Endothelial cell of umbilical vein (primary cell): ENCODE measurements around the gene LMX1A.

ENCODE experiments used
- CTCF ChIP-seq, 2 donors: IDR thresholded peaks; 1 replicate in 1 of 2; 2 replicates in 1 of 2; pipeline ENCODE4 v1.5.1; 2011; ENCODE audit warnings: low read length in 2 of 2, mild to moderate bottlenecking in 2 of 2, moderate library complexity in 2 of 2, control low read depth in 1 of 2, inconsistent platforms in 1 of 2, low read depth in 1 of 2; ENCODE audit not compliant: insufficient read depth in 1 of 2; ENCODE audit errors: extremely low read depth in 1 of 2
- EZH2 ChIP-seq: IDR thresholded peaks from 2 replicates; pipeline ENCODE4 v1.6.1; 2012; ENCODE audit warnings: borderline replicate concordance, low read depth, mild to moderate bottlenecking, moderate library complexity, low read length, inconsistent platforms; ENCODE audit not compliant: severe bottlenecking
- POLR2A ChIP-seq: IDR thresholded peaks from 2 replicates; pipeline ENCODE4 v1.6.1; 2012; ENCODE audit warnings: low read depth, mild to moderate bottlenecking, control low read depth, low read length

DNA sequence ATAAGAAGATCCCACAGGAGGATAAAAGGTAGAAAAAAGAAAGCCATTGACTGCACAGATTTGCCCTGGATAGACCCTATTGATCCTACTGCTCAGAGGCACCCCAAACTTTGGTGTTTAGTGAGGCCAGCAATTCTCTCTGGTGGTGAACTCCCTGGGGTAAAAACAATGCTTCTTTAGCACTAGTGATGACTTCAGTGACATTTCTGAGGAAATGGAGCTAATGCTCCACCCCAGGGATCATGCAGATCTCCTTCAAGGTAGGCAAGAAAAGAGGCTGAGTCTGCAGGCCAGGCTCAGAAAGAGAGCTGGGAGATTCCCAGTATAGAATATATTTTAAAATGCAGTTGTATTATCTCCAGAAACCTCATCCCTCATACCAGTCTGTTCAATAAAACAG lies 140.3 kb downstream of the LMX1A start:
- TF ChIP-seq POLR2A (no peak), CTCF (IDR thresholded peaks at IDR 0.05; ENCODE audit: extremely low read depth in 1 of 2, insufficient read depth in 1 of 2, low read depth in 1 of 2, low read length in 2 of 2) (no peak), EZH2 (no peak)
